H9 (cell line): ENCODE measurements around the gene MAP7. TPM values are rescaled to one million over a fixed set of nuclear protein-coding genes. Genes with fewer than 3 reads are reported as not detected.

ENCODE experiments used
- DNase-seq: peaks from one replicate; pipeline ENCODE4 v3.0.0-alpha.2; 2017
- H2AFZ ChIP-seq: one replicate; pipeline ENCODE4 v1.6.1; 2013; ENCODE audit warnings: mild to moderate bottlenecking, low read length, control low read depth, moderate library complexity
- H2AK5ac ChIP-seq: 2 replicates; pipeline ENCODE4 v1.6.1; 2013; ENCODE audit warnings: low read length, control low read depth, mixed read lengths; ENCODE audit not compliant: insufficient read length
- H2BK120ac ChIP-seq: one replicate; pipeline ENCODE4 v1.6.1; 2013; ENCODE audit warnings: low read depth, mild to moderate bottlenecking, low read length, control low read depth, inconsistent platforms; ENCODE audit not compliant: poor library complexity, severe bottlenecking
- H2BK12ac ChIP-seq: 2 replicates; pipeline ENCODE4 v1.6.1; 2013; ENCODE audit warnings: low read length, control low read depth, mixed read lengths, low read depth; ENCODE audit not compliant: insufficient read length
- H2BK15ac ChIP-seq: 2 replicates; pipeline ENCODE4 v1.6.1; 2013; ENCODE audit warnings: low read depth, low read length, control low read depth
- H2BK20ac ChIP-seq: one replicate; pipeline ENCODE4 v1.6.1; 2013; ENCODE audit warnings: low read depth, mild to moderate bottlenecking, low read length, control low read depth, inconsistent platforms; ENCODE audit not compliant: poor library complexity, severe bottlenecking
- H2BK5ac ChIP-seq: 2 replicates; pipeline ENCODE4 v1.6.1; 2013; ENCODE audit warnings: low read length, control low read depth, mixed read lengths; ENCODE audit not compliant: insufficient read length
- H3K14ac ChIP-seq: 2 replicates; pipeline ENCODE4 v1.6.1; 2013; ENCODE audit warnings: low read length, control low read depth; ENCODE audit not compliant: insufficient read depth
- H3K18ac ChIP-seq: 2 replicates; pipeline ENCODE4 v1.6.1; 2013; ENCODE audit warnings: low read depth, mild to moderate bottlenecking, mixed read lengths, low read length, control low read depth; ENCODE audit not compliant: insufficient read length
- H3K23ac ChIP-seq: 2 replicates; pipeline ENCODE4 v1.6.1; 2013; ENCODE audit warnings: low read length, control low read depth, mixed read lengths, low read depth; ENCODE audit not compliant: insufficient read length
- H3K23me2 ChIP-seq: 2 replicates; pipeline ENCODE4 v1.6.1; 2013; ENCODE audit warnings: low read depth, mild to moderate bottlenecking, mixed read lengths, low read length, control low read depth; ENCODE audit not compliant: insufficient read length, poor library complexity, severe bottlenecking
- H3K27ac ChIP-seq: 2 replicates; pipeline ENCODE4 v1.5.1; 2013; ENCODE audit warnings: low read length, control low read depth, mixed read lengths, low read depth; ENCODE audit not compliant: insufficient read length
- H3K27me3 ChIP-seq: 2 replicates; pipeline ENCODE4 v1.6.1; 2013; ENCODE audit warnings: low read length, control low read depth, inconsistent platforms; ENCODE audit not compliant: insufficient read depth
- H3K4ac ChIP-seq: 2 replicates; pipeline ENCODE4 v1.6.1; 2013; ENCODE audit warnings: low read depth, mild to moderate bottlenecking, control low read depth, inconsistent platforms, low read length, moderate library complexity
- H3K4me1 ChIP-seq: 2 replicates; pipeline ENCODE4 v1.6.1; 2013; ENCODE audit warnings: low read length, control low read depth, inconsistent platforms; ENCODE audit not compliant: insufficient read depth
- H3K4me2 ChIP-seq: 2 replicates; pipeline ENCODE4 v1.6.1; 2013; ENCODE audit warnings: low read length, control low read depth, mixed read lengths; ENCODE audit not compliant: insufficient read length, insufficient read depth
- H3K56ac ChIP-seq: 2 replicates; pipeline ENCODE4 v1.6.1; 2013; ENCODE audit warnings: low read depth, mild to moderate bottlenecking, mixed read lengths, low read length, control low read depth; ENCODE audit not compliant: insufficient read length
- H3K79me1 ChIP-seq: 2 replicates; pipeline ENCODE4 v1.6.1; 2013; ENCODE audit warnings: low read depth, mild to moderate bottlenecking, moderate library complexity, low read length, control low read depth, inconsistent platforms; ENCODE audit not compliant: insufficient read depth, poor library complexity, severe bottlenecking
- H3K79me2 ChIP-seq: 2 replicates; pipeline ENCODE4 v1.6.1; 2013; ENCODE audit warnings: low read length, control low read depth, inconsistent platforms; ENCODE audit not compliant: insufficient read depth
- H3K9ac ChIP-seq: 2 replicates; pipeline ENCODE4 v1.6.1; 2013; ENCODE audit warnings: low read length, control low read depth, mixed read lengths; ENCODE audit not compliant: insufficient read length; ENCODE audit errors: extremely low read depth
- H3K9me3 ChIP-seq: one replicate; pipeline ENCODE4 v1.6.1; 2013; ENCODE audit warnings: low read depth, low read length, inconsistent platforms; ENCODE audit not compliant: control insufficient read depth
- H3T11ph ChIP-seq: one replicate; pipeline ENCODE4 v1.6.1; 2013; ENCODE audit warnings: mild to moderate bottlenecking, low read length, control low read depth, inconsistent platforms
- H4K20me1 ChIP-seq: one replicate; pipeline ENCODE4 v1.6.1; 2013; ENCODE audit not compliant: control insufficient read depth, insufficient read length, insufficient read depth
- H4K5ac ChIP-seq: 2 replicates; pipeline ENCODE4 v1.6.1; 2013; ENCODE audit warnings: low read depth, mild to moderate bottlenecking, mixed read lengths, low read length, control low read depth; ENCODE audit not compliant: insufficient read length
- H4K8ac ChIP-seq: replicated peaks from 2 replicates; pipeline ENCODE4 v1.6.1; 2013; ENCODE audit warnings: low read length, control low read depth, mixed read lengths, low read depth; ENCODE audit not compliant: insufficient read length
- H4K91ac ChIP-seq: 2 replicates; pipeline ENCODE4 v1.6.1; 2013; ENCODE audit warnings: low read depth, mild to moderate bottlenecking, moderate library complexity, mixed read lengths, low read length, control low read depth; ENCODE audit not compliant: insufficient read length
- H3K27ac Mint-ChIP-seq, 3 experiments: 2 replicates in 2 of 3; 3 replicates in 1 of 3; pipeline ENCODE4 v1.8.0; 2020 to 2021; ENCODE audit warnings: mixed read lengths in 3 of 3, mild to moderate bottlenecking in 1 of 3, moderate library complexity in 1 of 3
- H3K27me3 Mint-ChIP-seq: 2 replicates; pipeline ENCODE4 v1.8.0; 2021; ENCODE audit warnings: low read depth, mild to moderate bottlenecking, moderate library complexity, mixed read lengths
- H3K36me3 Mint-ChIP-seq, 3 experiments: 2 replicates in 2 of 3; 3 replicates in 1 of 3; pipeline ENCODE4 v1.8.0; 2020 to 2021; ENCODE audit warnings: low read depth in 3 of 3, mixed read lengths in 3 of 3; ENCODE audit not compliant: insufficient read depth in 1 of 3
- H3K4me1 Mint-ChIP-seq, 2 experiments: 2 replicates each; pipeline ENCODE4 v1.8.0; 2020; ENCODE audit warnings: mixed read lengths in 2 of 2
- H3K4me3 Mint-ChIP-seq, 2 experiments: 2 replicates in 1 of 2; 3 replicates in 1 of 2; pipeline ENCODE4 v1.8.0; 2020 to 2021; ENCODE audit warnings: mild to moderate bottlenecking in 2 of 2, mixed read lengths in 2 of 2, moderate library complexity in 1 of 2
- H3K9me3 Mint-ChIP-seq, 2 experiments: 2 replicates in 1 of 2; 3 replicates in 1 of 2; pipeline ENCODE4 v1.8.0; 2020; ENCODE audit warnings: mild to moderate bottlenecking in 2 of 2, mixed read lengths in 2 of 2, moderate library complexity in 1 of 2
- CTCF ChIP-seq: fragments of 200-600 bp; sonication (generic); conservative IDR thresholded peaks from 3 replicates; pipeline ENCODE4 v1.8.0; 2021; ENCODE audit warnings: antibody characterized with exemption, mild to moderate bottlenecking
- WGBS: extraction: QIAGEN DNeasy Blood & Tissue Kit; methylation state at CpG from one replicate; pipeline ENCODE4 v1.1.7; 2013; ENCODE audit warnings: missing lambda C conversion rate, low lambda C conversion rate, mixed read lengths; ENCODE audit not compliant: insufficient read length; ENCODE audit errors: extremely low coverage; 5-methylcytosine and 5-hydroxymethylcytosine counted together
- total RNA-seq: library from RNA; stranded (reverse); gene quantifications from 2 replicates; pipeline ENCODE4 v1.2.1, GENCODE V29; 2021

Gene MAP7
- total RNA-seq, 1 experiment from 2014 or later = 51.1 TPM

DNA sequence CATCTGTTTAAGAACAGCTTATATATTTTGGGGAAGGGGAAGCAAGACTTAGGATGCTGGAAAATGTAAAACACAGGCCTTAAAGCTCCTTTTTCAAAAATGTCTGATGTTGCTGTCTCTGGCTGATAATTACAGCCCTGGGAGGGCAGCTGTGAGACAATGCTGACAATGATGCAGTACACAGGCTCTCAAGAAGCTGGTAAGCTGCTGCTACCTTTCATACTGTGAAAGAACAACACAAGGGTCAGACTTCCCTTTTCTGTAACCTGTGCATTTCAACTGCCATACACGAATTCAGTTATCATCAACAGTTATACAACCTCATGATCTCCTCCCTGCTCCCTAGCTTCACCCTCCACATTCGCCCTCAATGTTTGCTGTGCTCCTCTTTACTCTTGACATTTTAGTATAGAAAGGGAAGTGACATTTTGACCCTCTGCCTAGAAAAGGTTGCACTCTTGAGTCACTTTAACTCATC, 25.2 kb downstream of the MAP7 start:
- Mint-ChIP-seq H3K27ac (peak overlapping the region in 2 of 3 experiments; percentile 5 to 82; a peak in 1 of 7 replicates), H3K36me3 (peaks cover 0 to 4% (median 2%) of the 10 kb centered on the region in 3 experiments; a peak in 2 of 7 replicates), H3K27me3 (no peaks in the 10 kb centered on the region), H3K4me3 (peak overlapping the region in 1 of 2 experiments; percentile 10; a peak in 1 of 5 replicates), H3K4me1 (peaks cover 51 to 60% of the 10 kb centered on the region in 2 experiments), H3K9me3 (no peaks in the 10 kb centered on the region)
- Histone ChIP-seq H4K20me1 (no peaks in the 10 kb centered on the region), H3K9ac (no peak overlapping the region), H3K56ac (no peak overlapping the region), H3K79me2 (peaks cover 4% of the 10 kb centered on the region; the same call in 1 of the 2 replicates), H4K91ac (no peak overlapping the region), H2AFZ (no peak overlapping the region), H3K9me3 (no peaks in the 10 kb centered on the region), H3K23ac (no peak overlapping the region), H3K4ac (no peak overlapping the region), H2BK15ac (no peak overlapping the region), H3K79me1 (peaks cover 6% of the 10 kb centered on the region), H3K27me3 (no peaks in the 10 kb centered on the region), H2AK5ac (no peak overlapping the region), H3K27ac (no peak overlapping the region), H2BK20ac (no peak overlapping the region), H2BK12ac (no peak overlapping the region), H4K5ac (no peak overlapping the region), H4K8ac (no peak overlapping the region), H3K23me2 (no peaks in the 10 kb centered on the region), H3K4me1 (peaks cover 23% of the 10 kb centered on the region), H3K4me2 (no peak overlapping the region), H2BK5ac (no peak overlapping the region), H2BK120ac (no peak overlapping the region), H3K18ac (no peak overlapping the region), H3K14ac (no peak overlapping the region), H3T11ph (no peak overlapping the region)
- TF ChIP-seq CTCF = no peak
- WGBS = no CpG with 5 or more reads among the region's 2 CpGs
- no peak for DNase-seq
